Activated naive CD8-positive, alpha-beta T cell treated with anti-CD3 and anti-CD28 coated beads, Interleukin-2, amount 10 ng/mL, durations not matched to agents 7 days and 5 days (primary cell): Measurements from ENCODE around the gene LRP1. TPM values are rescaled to one million over a fixed set of nuclear protein-coding genes. Genes with fewer than 3 reads are reported as not detected.

Experiments
- ATAC-seq: fragments of 150-1000 bp; cut with Tn5 transposase; one replicate; pipeline ENCODE4 v1.10.0; 2021; ENCODE audit warnings: low read depth, moderate library complexity
- POLR2A ChIA-PET: fragments of 350-600 bp; sonication (Branson Sonifier 250); formaldehyde crosslinking; loops from one replicate; lab custom pipeline; 2021; ENCODE audit warnings: antibody characterized with exemption; lab: Charles Lee
- DNase-seq: peaks from one replicate; pipeline ENCODE4 v3.0.0; 2021
- H3K27ac Mint-ChIP-seq: one replicate; pipeline ENCODE4 v1.8.0; 2022; ENCODE audit warnings: mild to moderate bottlenecking, mixed read lengths
- H3K27me3 Mint-ChIP-seq: one replicate; pipeline ENCODE4 v1.8.0; 2022; ENCODE audit warnings: mild to moderate bottlenecking, moderate library complexity, mixed read lengths
- H3K36me3 Mint-ChIP-seq: one replicate; pipeline ENCODE4 v1.8.0; 2021; ENCODE audit warnings: mild to moderate bottlenecking, mixed read lengths
- H3K4me1 Mint-ChIP-seq: one replicate; pipeline ENCODE4 v1.8.0; 2021; ENCODE audit warnings: mixed read lengths
- H3K4me3 Mint-ChIP-seq: one replicate; pipeline ENCODE4 v1.8.0; 2022; ENCODE audit warnings: mild to moderate bottlenecking, moderate library complexity, mixed read lengths
- H3K9me3 Mint-ChIP-seq: one replicate; pipeline ENCODE4 v1.8.0; 2021; ENCODE audit warnings: mixed read lengths
- total RNA-seq, 2 experiments: library from RNA; stranded (reverse); gene quantifications; one replicate each; pipeline ENCODE4 v1.2.3, GENCODE V29; 2021

LRP1 gene
- total RNA-seq, 2 experiments from 2014 or later, result 4.9 to 6.1 TPM

DNA sequence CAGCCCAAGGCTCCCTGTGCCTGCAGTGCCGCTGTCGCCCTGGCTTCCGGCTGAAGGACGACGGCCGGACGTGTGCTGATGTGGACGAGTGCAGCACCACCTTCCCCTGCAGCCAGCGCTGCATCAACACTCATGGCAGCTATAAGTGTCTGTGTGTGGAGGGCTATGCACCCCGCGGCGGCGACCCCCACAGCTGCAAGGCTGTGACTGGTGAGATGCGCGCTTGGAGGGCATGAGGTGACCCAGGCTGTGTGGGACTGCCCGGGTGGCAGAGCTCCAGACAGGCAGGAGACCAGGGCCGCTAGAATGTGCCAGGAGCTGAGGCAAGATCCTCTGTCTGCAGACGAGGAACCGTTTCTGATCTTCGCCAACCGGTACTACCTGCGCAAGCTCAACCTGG, 68.7 kb downstream of the LRP1 start:
- Mint-ChIP-seq H3K9me3 (no peaks in the 10 kb centered on the region), H3K27me3 (no peaks in the 10 kb centered on the region), H3K27ac (no peak overlapping the region), H3K4me3 (no peak overlapping the region), H3K4me1 (no peaks in the 10 kb centered on the region), H3K36me3 (no peaks in the 10 kb centered on the region)
- ATAC-seq, result no peak
- POLR2A ChIA-PET, result no interaction called here
- no peak for DNase-seq

DNA sequence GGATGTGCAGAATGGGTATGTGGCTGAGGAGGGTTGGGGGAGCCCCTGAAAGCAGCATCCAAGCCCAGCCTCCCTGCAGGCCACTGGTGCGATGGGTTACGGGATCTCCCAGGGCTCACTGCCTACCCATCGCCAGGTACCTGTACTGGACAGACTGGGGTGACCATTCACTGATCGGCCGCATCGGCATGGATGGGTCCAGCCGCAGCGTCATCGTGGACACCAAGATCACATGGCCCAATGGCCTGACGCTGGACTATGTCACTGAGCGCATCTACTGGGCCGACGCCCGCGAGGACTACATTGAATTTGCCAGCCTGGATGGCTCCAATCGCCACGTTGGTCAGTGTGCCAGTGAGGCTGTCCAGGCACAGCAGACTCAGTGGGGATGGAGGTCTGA, 70.0 kb downstream of the LRP1 start:
- Mint-ChIP-seq H3K27me3 (no peaks in the 10 kb centered on the region), H3K36me3 (no peaks in the 10 kb centered on the region), H3K9me3 (no peaks in the 10 kb centered on the region), H3K4me1 (no peaks in the 10 kb centered on the region), H3K4me3 (no peak overlapping the region), H3K27ac (peak overlapping the region; percentile 64)
- DNase-seq, result no peak
- POLR2A ChIA-PET, result no interaction called here
- no peak for ATAC-seq

DNA sequence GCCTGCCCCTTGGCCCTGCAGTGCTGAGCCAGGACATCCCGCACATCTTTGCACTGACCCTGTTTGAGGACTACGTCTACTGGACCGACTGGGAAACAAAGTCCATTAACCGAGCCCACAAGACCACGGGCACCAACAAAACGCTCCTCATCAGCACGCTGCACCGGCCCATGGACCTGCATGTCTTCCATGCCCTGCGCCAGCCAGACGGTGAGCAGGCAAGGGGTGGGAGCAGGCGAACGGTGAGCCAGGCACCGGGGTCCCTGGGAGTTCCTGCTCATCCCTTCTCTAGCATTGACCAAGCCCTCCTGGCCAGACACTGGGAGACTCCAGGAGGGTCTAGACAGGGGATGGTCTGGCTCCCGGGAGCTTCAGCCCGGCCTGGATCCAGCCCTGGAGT, 70.9 kb downstream of the LRP1 start:
- no peak for DNase-seq
- Mint-ChIP-seq H3K4me3 (no peak overlapping the region), H3K27me3 (no peaks in the 10 kb centered on the region), H3K27ac (no peak overlapping the region), H3K4me1 (no peaks in the 10 kb centered on the region), H3K36me3 (no peaks in the 10 kb centered on the region), H3K9me3 (no peaks in the 10 kb centered on the region)
- POLR2A ChIA-PET, result no interaction called here
- no peak for ATAC-seq

DNA sequence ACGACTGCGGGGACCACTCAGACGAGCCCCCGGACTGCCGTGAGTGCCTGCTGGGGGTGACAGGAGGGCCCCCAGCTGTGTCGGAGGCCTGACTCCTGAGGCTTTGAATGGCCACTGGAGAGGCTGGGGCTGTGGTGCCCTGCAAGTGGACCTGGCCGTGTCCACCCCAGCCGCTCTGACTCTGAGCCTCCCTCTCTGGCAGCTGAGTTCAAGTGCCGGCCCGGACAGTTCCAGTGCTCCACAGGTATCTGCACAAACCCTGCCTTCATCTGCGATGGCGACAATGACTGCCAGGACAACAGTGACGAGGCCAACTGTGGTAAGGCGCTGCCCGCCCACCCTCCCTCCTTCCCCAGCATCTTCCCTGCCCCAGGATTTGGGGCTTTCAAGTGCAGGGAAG, 72.2 kb downstream of the LRP1 start:
- POLR2A ChIA-PET, result no interaction called here
- ATAC-seq (no peak), DNase-seq (no peak)
- Mint-ChIP-seq H3K9me3 (no peaks in the 10 kb centered on the region), H3K36me3 (no peaks in the 10 kb centered on the region), H3K4me3 (no peak overlapping the region), H3K27ac (no peak overlapping the region), H3K4me1 (no peaks in the 10 kb centered on the region), H3K27me3 (no peaks in the 10 kb centered on the region)

DNA sequence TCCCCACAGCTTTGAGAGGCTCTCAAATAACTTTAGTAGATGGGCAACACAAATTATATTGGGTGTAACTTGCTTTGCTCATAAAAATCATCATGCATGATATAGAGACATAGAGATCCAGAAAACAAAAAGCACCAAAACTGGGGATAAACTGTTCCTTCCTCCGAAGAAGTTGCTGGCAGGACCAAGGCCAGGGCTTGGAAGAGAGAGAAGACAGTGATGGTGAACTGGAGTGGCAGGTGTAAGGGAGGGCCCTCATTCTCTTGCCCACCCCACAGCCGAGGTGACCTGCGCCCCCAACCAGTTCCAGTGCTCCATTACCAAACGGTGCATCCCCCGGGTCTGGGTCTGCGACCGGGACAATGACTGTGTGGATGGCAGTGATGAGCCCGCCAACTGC, 72.9 kb downstream of the LRP1 start:
- no peaks in the 10 kb centered on the region for H3K4me1 Mint-ChIP-seq
- DNase-seq, result no peak
- H3K36me3 Mint-ChIP-seq, result no peaks in the 10 kb centered on the region
- POLR2A ChIA-PET, result no interaction called here
- H3K27ac Mint-ChIP-seq, result no peak overlapping the region
- H3K9me3 Mint-ChIP-seq, result no peaks in the 10 kb centered on the region
- ATAC-seq, result no peak
- no peak overlapping the region for H3K4me3 Mint-ChIP-seq
- no peaks in the 10 kb centered on the region for H3K27me3 Mint-ChIP-seq

DNA sequence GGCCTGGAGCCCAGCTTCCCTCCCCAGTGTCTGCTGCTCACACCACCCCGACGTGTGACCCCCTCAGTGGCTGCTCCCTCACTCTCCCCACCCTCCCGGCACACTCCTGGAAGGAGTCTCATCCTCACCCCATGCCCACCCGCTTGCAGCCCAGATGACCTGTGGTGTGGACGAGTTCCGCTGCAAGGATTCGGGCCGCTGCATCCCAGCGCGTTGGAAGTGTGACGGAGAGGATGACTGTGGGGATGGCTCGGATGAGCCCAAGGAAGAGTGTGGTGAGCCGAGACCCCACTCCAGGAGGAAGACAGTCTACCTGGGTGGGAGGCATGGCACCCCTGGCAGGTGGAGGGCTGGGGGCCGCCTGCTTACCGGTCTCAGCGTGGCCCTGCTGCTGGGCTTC, 73.3 kb downstream of the LRP1 start:
- ATAC-seq (no peak), DNase-seq (no peak)
- H3K4me1 Mint-ChIP-seq, result no peaks in the 10 kb centered on the region
- no peaks in the 10 kb centered on the region for H3K36me3 Mint-ChIP-seq
- POLR2A ChIA-PET, result no interaction called here
- no peaks in the 10 kb centered on the region for H3K27me3 Mint-ChIP-seq
- no peaks in the 10 kb centered on the region for H3K9me3 Mint-ChIP-seq
- H3K27ac Mint-ChIP-seq, result no peak overlapping the region
- no peak overlapping the region for H3K4me3 Mint-ChIP-seq

DNA sequence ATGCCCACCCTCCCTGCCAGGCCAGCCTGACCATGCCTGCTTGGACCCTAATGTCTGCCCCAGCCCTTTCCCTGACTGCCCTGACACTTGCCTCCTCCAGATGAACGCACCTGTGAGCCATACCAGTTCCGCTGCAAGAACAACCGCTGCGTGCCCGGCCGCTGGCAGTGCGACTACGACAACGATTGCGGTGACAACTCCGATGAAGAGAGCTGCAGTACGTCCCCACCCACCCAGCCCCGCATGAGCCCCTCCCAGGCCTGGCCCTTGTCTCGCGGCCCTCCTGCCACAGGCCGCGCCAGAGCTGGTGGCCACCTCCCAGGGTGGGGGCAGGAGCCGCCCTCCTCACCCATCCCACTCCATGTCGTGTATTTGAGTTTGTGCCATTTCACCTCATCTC, 74.0 kb downstream of the LRP1 start:
- no peak for DNase-seq
- POLR2A ChIA-PET, result no interaction called here
- no peak for ATAC-seq
- no peak overlapping the region for H3K4me3 Mint-ChIP-seq
- H3K36me3 Mint-ChIP-seq, result no peaks in the 10 kb centered on the region
- H3K27me3 Mint-ChIP-seq, result no peaks in the 10 kb centered on the region
- H3K4me1 Mint-ChIP-seq, result no peaks in the 10 kb centered on the region
- no peak overlapping the region for H3K27ac Mint-ChIP-seq
- no peaks in the 10 kb centered on the region for H3K9me3 Mint-ChIP-seq

DNA sequence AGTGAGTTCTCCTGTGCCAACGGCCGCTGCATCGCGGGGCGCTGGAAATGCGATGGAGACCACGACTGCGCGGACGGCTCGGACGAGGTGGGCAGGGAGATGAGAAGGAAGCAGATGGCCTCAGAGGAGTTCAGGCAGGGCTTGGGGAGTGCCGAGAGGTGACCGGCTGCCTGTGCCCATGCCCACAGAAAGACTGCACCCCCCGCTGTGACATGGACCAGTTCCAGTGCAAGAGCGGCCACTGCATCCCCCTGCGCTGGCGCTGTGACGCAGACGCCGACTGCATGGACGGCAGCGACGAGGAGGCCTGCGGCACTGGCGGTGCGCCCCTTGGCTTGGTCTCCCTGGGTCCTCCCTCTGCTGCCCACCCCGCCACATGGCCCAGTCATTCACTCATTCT, 74.9 kb downstream of the LRP1 start:
- no peak for ATAC-seq
- POLR2A ChIA-PET, result no interaction called here
- Mint-ChIP-seq H3K4me3 (no peak overlapping the region), H3K27me3 (no peaks in the 10 kb centered on the region), H3K36me3 (no peaks in the 10 kb centered on the region), H3K9me3 (no peaks in the 10 kb centered on the region), H3K4me1 (no peaks in the 10 kb centered on the region), H3K27ac (no peak overlapping the region)
- no peak for DNase-seq

DNA sequence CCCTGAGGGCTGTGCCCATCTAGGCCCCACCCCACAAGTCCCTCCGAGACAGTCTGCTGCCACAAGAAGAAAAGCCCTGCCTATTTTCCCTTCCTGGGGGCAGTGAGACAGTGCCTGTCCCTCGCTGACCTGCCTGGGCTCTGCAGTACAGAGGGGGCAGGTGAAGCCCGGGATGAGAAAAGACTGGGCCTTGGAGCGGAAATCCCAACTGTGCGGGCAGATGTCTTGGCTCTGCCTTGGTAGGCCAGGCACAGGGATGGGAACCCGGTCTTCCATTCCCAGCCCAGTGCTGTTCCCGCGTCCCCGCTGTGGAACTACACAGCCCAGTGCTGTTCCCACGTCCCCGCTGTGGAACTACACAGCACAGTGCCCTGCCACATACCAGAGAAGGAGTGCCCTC, 75.5 kb downstream of the LRP1 start:
- H3K27me3 Mint-ChIP-seq, result no peaks in the 10 kb centered on the region
- ATAC-seq (no peak), DNase-seq (no peak)
- no peak overlapping the region for H3K27ac Mint-ChIP-seq
- no peaks in the 10 kb centered on the region for H3K36me3 Mint-ChIP-seq
- no peaks in the 10 kb centered on the region for H3K4me1 Mint-ChIP-seq
- no peak overlapping the region for H3K4me3 Mint-ChIP-seq
- H3K9me3 Mint-ChIP-seq, result no peaks in the 10 kb centered on the region
- POLR2A ChIA-PET, result no interaction called here

DNA sequence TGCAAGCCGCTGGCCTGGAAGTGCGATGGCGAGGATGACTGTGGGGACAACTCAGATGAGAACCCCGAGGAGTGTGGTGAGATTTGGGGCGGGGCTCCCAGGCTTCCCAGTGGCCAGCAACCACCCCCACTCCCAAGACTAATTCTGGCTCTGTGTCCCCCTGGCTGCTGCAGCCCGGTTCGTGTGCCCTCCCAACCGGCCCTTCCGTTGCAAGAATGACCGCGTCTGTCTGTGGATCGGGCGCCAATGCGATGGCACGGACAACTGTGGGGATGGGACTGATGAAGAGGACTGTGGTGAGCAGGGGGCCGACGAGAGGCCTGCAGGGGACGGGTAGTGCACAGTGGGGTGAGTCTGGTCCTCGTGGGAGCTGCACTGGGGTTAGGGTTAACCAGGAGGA, 76.2 kb downstream of the LRP1 start:
- Mint-ChIP-seq H3K27me3 (no peaks in the 10 kb centered on the region), H3K36me3 (no peaks in the 10 kb centered on the region), H3K4me3 (no peak overlapping the region), H3K4me1 (no peaks in the 10 kb centered on the region), H3K27ac (no peak overlapping the region), H3K9me3 (no peaks in the 10 kb centered on the region)
- POLR2A ChIA-PET, result no interaction called here
- ATAC-seq (no peak), DNase-seq (no peak)

DNA sequence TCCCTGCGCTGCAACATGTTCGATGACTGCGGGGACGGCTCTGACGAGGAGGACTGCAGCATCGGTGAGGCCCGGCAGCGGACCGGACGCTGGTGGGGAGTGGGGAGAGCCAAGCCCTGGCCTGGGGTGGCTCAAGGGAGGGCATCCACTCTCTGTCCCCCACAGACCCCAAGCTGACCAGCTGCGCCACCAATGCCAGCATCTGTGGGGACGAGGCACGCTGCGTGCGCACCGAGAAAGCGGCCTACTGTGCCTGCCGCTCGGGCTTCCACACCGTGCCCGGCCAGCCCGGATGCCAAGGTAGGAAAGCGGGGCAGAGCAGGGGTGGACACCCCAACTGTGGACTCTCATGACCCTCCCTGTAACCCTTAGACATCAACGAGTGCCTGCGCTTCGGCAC, 76.9 kb downstream of the LRP1 start:
- Mint-ChIP-seq H3K27me3 (peaks cover under 1% of the 10 kb centered on the region), H3K4me1 (no peaks in the 10 kb centered on the region), H3K4me3 (no peak overlapping the region), H3K9me3 (no peaks in the 10 kb centered on the region), H3K36me3 (no peaks in the 10 kb centered on the region), H3K27ac (no peak overlapping the region)
- no peak for DNase-seq
- no peak for ATAC-seq
- POLR2A ChIA-PET, result no interaction called here

DNA sequence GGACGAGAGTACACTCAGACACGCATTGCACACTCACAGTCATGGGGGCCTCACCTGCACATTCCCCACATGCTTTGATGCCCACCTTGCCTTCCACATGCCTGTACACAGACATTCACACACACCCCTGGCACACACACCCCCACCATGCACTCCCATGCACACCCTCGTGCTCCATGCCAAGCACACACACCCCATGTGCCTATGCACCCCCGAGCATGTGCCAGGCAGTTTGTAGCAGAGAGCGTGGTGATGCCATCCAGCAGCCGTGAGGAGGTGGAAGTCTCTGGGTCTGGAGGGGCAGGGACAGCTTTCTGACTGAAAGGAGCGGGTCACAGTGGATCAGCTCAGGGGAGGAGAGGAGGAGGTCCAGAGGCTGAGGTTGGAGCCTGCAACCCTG, 77.6 kb downstream of the LRP1 start:
- Mint-ChIP-seq H3K4me1 (no peaks in the 10 kb centered on the region), H3K27ac (no peak overlapping the region), H3K27me3 (peaks cover 2% of the 10 kb centered on the region), H3K9me3 (no peaks in the 10 kb centered on the region), H3K36me3 (no peaks in the 10 kb centered on the region), H3K4me3 (no peak overlapping the region)
- no peak for ATAC-seq
- POLR2A ChIA-PET, result no interaction called here
- no peak for DNase-seq

DNA sequence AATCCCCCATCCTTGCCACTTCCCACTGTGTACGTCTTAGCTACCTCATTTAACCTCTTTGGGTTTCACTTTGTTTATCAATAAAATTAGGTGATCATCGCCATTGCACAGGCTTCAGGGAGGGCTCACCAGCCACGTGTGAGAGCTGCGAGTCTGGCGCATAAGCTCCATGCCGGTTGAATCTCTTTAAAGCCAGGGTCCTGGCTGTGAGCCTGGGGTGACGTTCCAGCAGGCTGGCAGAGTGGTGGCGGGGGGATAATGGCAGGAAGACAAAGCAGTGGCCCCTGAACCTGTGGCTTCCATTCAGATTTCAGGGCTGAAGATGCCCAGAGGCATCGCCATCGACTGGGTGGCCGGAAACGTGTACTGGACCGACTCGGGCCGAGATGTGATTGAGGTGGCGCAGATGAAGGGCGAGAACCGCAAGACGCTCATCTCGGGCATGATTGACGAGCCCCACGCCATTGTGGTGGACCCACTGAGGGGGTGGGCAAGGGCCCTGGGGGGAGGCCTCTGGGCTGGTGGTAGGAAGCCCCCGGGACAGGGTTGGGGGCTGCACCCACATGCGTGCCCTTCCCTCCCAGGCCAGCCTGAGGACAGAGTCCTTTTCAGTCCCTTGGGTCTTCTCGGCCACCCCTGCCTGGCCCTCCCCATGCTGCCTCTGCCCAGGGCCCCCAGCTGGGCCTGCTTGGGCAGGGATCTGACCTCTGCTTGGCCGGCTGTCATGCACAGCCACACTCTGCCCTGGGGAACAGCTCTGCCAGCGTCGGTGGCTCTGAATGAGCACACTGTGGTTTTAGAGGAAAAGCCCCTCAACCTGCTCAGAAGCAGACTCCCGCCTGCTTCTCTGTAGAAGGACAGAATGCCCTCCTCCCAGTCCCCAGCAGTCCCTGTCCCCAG, 79.7 kb downstream of the LRP1 start:
- H3K27ac Mint-ChIP-seq, result no peak overlapping the region
- no peaks in the 10 kb centered on the region for H3K36me3 Mint-ChIP-seq
- no peak for ATAC-seq
- peaks cover 2% of the 10 kb centered on the region for H3K4me1 Mint-ChIP-seq
- peaks cover 2% of the 10 kb centered on the region for H3K27me3 Mint-ChIP-seq
- no peaks in the 10 kb centered on the region for H3K9me3 Mint-ChIP-seq
- no peak overlapping the region for H3K4me3 Mint-ChIP-seq
- no peak for DNase-seq
- POLR2A ChIA-PET, result no interaction called here

DNA sequence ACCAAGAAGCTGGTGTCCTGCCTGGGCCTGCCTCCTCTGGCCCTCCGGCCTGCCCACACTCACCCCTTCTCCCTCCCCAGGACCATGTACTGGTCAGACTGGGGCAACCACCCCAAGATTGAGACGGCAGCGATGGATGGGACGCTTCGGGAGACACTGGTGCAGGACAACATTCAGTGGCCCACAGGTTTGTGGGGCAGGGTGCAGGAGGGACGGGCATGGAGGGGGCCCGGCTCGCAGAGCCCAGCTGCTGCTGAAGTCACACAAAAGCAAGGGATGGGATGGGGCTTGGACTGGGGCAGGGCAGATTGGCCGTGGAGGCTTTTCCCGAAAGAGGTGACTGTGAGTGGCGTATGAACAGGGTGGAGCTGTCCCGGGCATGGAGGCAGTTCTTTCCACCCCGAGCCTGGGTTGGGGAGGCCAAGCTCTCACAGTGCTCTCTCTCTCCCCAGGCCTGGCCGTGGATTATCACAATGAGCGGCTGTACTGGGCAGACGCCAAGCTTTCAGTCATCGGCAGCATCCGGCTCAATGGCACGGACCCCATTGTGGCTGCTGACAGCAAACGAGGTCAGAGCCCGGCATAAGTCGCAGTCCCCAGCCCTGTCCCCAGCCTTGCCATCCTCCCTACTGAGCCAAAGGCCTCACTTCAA, 80.5 kb downstream of the LRP1 start:
- Mint-ChIP-seq H3K4me3 (no peak overlapping the region), H3K36me3 (no peaks in the 10 kb centered on the region), H3K27ac (no peak overlapping the region), H3K4me1 (peaks cover 7% of the 10 kb centered on the region), H3K27me3 (peaks cover 7% of the 10 kb centered on the region), H3K9me3 (no peaks in the 10 kb centered on the region)
- DNase-seq (no peak), ATAC-seq (no peak)
- POLR2A ChIA-PET, result no interaction called here
